Karpas-422 (cell line): ENCODE results near the gene CMAS. TPM values are rescaled to one million over a fixed set of nuclear protein-coding genes. Genes with fewer than 3 reads are reported as not detected.
"Not testable (repeated sequence)": the region's sequence is repeated elsewhere in the genome, so short reads cannot be mapped to it uniquely, and the experiment has no call there.

Experiments used
- DNase-seq: peaks from one replicate; pipeline ENCODE4 v3.0.0-alpha.2; 2015
- H2AFZ ChIP-seq: fragments of 200-600 bp; sonication (generic); 2 replicates; pipeline ENCODE4 v1.6.1; 2014; ENCODE audit warnings: antibody characterized with exemption, low read length, mixed read lengths
- H3K27ac ChIP-seq: fragments of 200-600 bp; sonication (generic); 2 replicates; pipeline ENCODE4 v1.5.1; 2014; ENCODE audit warnings: mild to moderate bottlenecking, low read length, moderate library complexity
- H3K27me3 ChIP-seq: fragments of 200-600 bp; sonication (generic); 2 replicates; pipeline ENCODE4 v1.6.1; 2014; ENCODE audit warnings: low read length, mixed read lengths
- H3K36me3 ChIP-seq: fragments of 200-600 bp; sonication (generic); 2 replicates; pipeline ENCODE4 v1.6.1; 2014; ENCODE audit warnings: low read length, mixed read lengths; ENCODE audit not compliant: insufficient read depth
- H3K4me1 ChIP-seq: fragments of 200-600 bp; sonication (generic); 2 replicates; pipeline ENCODE4 v1.6.1; 2014; ENCODE audit warnings: mild to moderate bottlenecking, low read length, mixed read lengths
- H3K4me2 ChIP-seq: fragments of 200-600 bp; sonication (generic); 2 replicates; pipeline ENCODE4 v1.6.1; 2014; ENCODE audit warnings: low read length, low read depth, mild to moderate bottlenecking; ENCODE audit not compliant: poor library complexity, severe bottlenecking
- H3K4me3 ChIP-seq: fragments of 200-600 bp; sonication (generic); 2 replicates; pipeline ENCODE4 v1.5.1; 2014; ENCODE audit warnings: mild to moderate bottlenecking, antibody characterized with exemption, low read length, mixed read lengths
- H3K79me2 ChIP-seq: fragments of 200-600 bp; sonication (generic); 2 replicates; pipeline ENCODE4 v1.6.1; 2014; ENCODE audit warnings: mild to moderate bottlenecking, low read length, mixed read lengths
- H3K9ac ChIP-seq: fragments of 200-600 bp; sonication (generic); 2 replicates; pipeline ENCODE4 v1.6.0; 2014; ENCODE audit warnings: low read length
- H3K9me2 ChIP-seq: fragments of 200-600 bp; sonication (generic), shearing (Covaris generic); replicated peaks from 2 replicates; pipeline ENCODE4 v1.6.0; 2014; ENCODE audit warnings: mild to moderate bottlenecking, low read length, moderate library complexity; ENCODE audit not compliant: insufficient read depth
- H3K9me3 ChIP-seq: fragments of 300-700, 200-600 bp; sonication (generic); 2 replicates; pipeline ENCODE4 v1.6.1; 2014; ENCODE audit warnings: low read length, mixed read lengths
- H4K20me1 ChIP-seq: fragments of 200-600 bp; sonication (generic); 2 replicates; pipeline ENCODE4 v1.6.1; 2014; ENCODE audit warnings: mild to moderate bottlenecking, antibody characterized with exemption, low read length, low read depth; ENCODE audit not compliant: insufficient read depth
- total RNA-seq: library from RNA; depleted of rRNA; stranded (reverse); fragments of >200 nt; shearing (Covaris generic); gene quantifications from 2 replicates; pipeline ENCODE4 v1.2.3, GENCODE V29; 2014; ENCODE audit warnings: low replicate concordance

CMAS gene
- total RNA-seq, 1 experiment from 2014 or later, result 34.0 TPM

GRCh38 chr12:22069851-22070250 is 23.8 kb downstream of the CMAS start:
- Histone ChIP-seq H3K4me3 (no peak overlapping the region), H3K36me3 (peaks cover 10% of the 10 kb centered on the region), H3K4me1 (no peaks in the 10 kb centered on the region), H3K79me2 (no peaks in the 10 kb centered on the region), H3K9me2 (no peaks in the 10 kb centered on the region), H4K20me1 (no peaks in the 10 kb centered on the region), H3K27me3 (no peaks in the 10 kb centered on the region), H3K27ac (no peak overlapping the region), H3K9ac (no peak overlapping the region), H3K9me3 (no peaks in the 10 kb centered on the region), H2AFZ (no peak overlapping the region), H3K4me2 (no peak overlapping the region)
- DNase-seq, result no peak

DNA sequence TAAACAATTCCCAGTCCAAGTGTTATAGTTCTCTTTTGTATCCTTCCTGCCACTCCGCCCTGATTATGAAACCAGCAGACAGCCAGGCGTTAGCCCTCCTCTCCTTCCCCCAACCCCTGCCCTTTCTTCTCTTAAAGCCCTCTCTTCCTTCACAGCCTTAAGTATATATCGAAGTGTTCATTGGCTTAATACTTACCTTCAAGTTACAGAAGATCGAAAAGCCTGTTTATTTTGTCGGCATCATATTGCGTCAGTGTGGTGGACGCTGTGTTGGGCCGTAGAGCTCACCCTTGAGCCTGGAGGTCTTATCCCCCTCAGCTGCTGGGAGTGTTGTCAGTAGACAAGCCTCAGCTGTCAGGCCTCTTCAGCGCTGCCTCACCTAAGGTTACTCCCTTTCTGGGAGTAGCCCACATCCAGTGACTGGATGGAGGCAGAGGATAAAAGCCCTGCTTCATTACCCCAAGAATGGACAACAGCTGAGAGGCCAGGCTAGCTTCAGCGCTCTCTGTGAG is 36.2 kb downstream of the CMAS start:
- H3K9me3 ChIP-seq, result no peaks in the 10 kb centered on the region
- H2AFZ ChIP-seq, result no peak overlapping the region
- no peak overlapping the region for H3K27ac ChIP-seq
- H3K9me2 ChIP-seq, result no peaks in the 10 kb centered on the region
- H4K20me1 ChIP-seq, result no peaks in the 10 kb centered on the region
- no peaks in the 10 kb centered on the region for H3K27me3 ChIP-seq
- H3K4me1 ChIP-seq, result no peaks in the 10 kb centered on the region
- no peak overlapping the region for H3K4me2 ChIP-seq
- no peak for DNase-seq
- H3K9ac ChIP-seq, result no peak overlapping the region
- no peak overlapping the region for H3K4me3 ChIP-seq
- no peaks in the 10 kb centered on the region for H3K79me2 ChIP-seq
- no peaks in the 10 kb centered on the region for H3K36me3 ChIP-seq

- Histone ChIP-seq H3K9ac (no peak overlapping the region), H3K27ac (no peak overlapping the region), H3K9me3 (no peaks in the 10 kb centered on the region), H3K27me3 (no peaks in the 10 kb centered on the region), H3K4me3 (no peak overlapping the region), H4K20me1 (no peaks in the 10 kb centered on the region), H2AFZ (no peak overlapping the region), H3K36me3 (no peaks in the 10 kb centered on the region), H3K4me2 (no peak overlapping the region), H3K79me2 (no peaks in the 10 kb centered on the region), H3K4me1 (no peaks in the 10 kb centered on the region), H3K9me2 (no peaks in the 10 kb centered on the region)
- peak; percentile 72 for DNase-seq
Observed at GRCh38 chr12:22083167-22083566, 37.1 kb downstream of the CMAS start.

DNA sequence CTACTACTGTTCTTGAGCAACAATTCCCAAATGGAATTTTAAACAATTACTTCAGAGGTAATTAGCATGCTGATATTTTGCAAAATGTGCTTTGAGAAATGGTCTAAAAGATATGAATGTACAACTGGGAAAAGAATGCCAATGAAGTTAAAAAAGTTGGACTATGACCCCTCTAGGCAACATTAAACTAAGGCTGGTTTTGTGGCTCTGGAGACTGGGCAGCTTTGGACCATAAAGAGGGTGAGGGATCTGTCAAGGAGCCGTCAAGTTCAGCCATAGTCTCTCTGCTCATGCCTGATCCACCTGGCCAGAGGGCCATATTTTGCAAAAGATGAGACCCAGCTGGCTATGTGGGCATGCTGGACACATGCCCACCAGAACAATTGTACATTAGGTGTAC is 38.8 kb downstream of the CMAS start:
- Histone ChIP-seq H3K9me2 (no peaks in the 10 kb centered on the region), H3K27me3 (no peaks in the 10 kb centered on the region), H3K9me3 (no peaks in the 10 kb centered on the region), H3K36me3 (no peaks in the 10 kb centered on the region), H3K4me2 (no peak overlapping the region), H4K20me1 (no peaks in the 10 kb centered on the region), H3K27ac (no peak overlapping the region), H3K9ac (no peak overlapping the region), H3K79me2 (no peaks in the 10 kb centered on the region), H3K4me1 (no peaks in the 10 kb centered on the region), H2AFZ (no peak overlapping the region), H3K4me3 (no peak overlapping the region)
- no peak for DNase-seq

DNA sequence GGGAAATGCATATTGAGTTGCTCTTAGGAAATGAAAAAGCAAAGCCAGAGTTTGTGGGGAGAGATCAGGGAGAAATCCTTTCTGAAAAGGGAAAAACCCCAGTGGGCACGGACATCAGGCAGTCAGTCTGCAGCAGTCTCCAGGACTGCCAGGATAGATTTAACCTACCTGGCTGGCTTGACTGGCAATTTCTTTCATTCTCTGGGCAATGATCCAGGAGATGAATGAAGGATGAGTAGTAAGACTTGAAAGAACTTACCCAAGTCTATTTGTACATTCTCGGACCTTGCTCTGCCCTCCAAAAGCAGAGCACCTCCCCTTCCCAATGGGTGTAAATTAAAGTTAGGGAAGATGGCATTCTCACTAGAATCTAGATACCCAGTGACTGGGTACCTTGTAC is 42.9 kb downstream of the CMAS start:
- no peaks in the 10 kb centered on the region for H3K36me3 ChIP-seq
- no peak overlapping the region for H3K4me3 ChIP-seq
- H3K4me2 ChIP-seq, result no peak overlapping the region
- no peaks in the 10 kb centered on the region for H3K9me3 ChIP-seq
- no peaks in the 10 kb centered on the region for H4K20me1 ChIP-seq
- H3K79me2 ChIP-seq, result no peaks in the 10 kb centered on the region
- no peaks in the 10 kb centered on the region for H3K4me1 ChIP-seq
- H3K9ac ChIP-seq, result no peak overlapping the region
- H3K9me2 ChIP-seq, result no peaks in the 10 kb centered on the region
- no peaks in the 10 kb centered on the region for H3K27me3 ChIP-seq
- no peak overlapping the region for H3K27ac ChIP-seq
- no peak for DNase-seq
- H2AFZ ChIP-seq, result no peak overlapping the region

- no peaks in the 10 kb centered on the region for H3K9me2 ChIP-seq
- no peak overlapping the region for H3K4me3 ChIP-seq
- H3K36me3 ChIP-seq, result no peaks in the 10 kb centered on the region
- H3K27ac ChIP-seq, result no peak overlapping the region
- no peaks in the 10 kb centered on the region for H3K27me3 ChIP-seq
- no peak overlapping the region for H3K9ac ChIP-seq
- DNase-seq, result no peak
- H3K4me2 ChIP-seq, result no peak overlapping the region
- no peaks in the 10 kb centered on the region for H3K79me2 ChIP-seq
- H3K4me1 ChIP-seq, result no peaks in the 10 kb centered on the region
- no peaks in the 10 kb centered on the region for H3K9me3 ChIP-seq
- H4K20me1 ChIP-seq, result no peaks in the 10 kb centered on the region
- H2AFZ ChIP-seq, result no peak overlapping the region
Observed at GRCh38 chr12:22089486-22089885, 43.5 kb downstream of the CMAS start.

GRCh38 chr12:22099062-22099461 is 53.0 kb downstream of the CMAS start:
- not testable (repeated sequence) for H3K36me3 ChIP-seq, H3K4me3 ChIP-seq, H3K79me2 ChIP-seq, H4K20me1 ChIP-seq, H3K27ac ChIP-seq, H3K4me2 ChIP-seq, H3K4me1 ChIP-seq, H3K9me3 ChIP-seq, H2AFZ ChIP-seq, H3K9me2 ChIP-seq, H3K27me3 ChIP-seq, DNase-seq, H3K9ac ChIP-seq

- Histone ChIP-seq H3K9me2 (no peaks in the 10 kb centered on the region), H4K20me1 (no peaks in the 10 kb centered on the region), H3K36me3 (no peaks in the 10 kb centered on the region), H3K4me3 (no peak overlapping the region), H2AFZ (peak overlapping the region; percentile 8; the same call in 1 of the 2 replicates), H3K9me3 (no peaks in the 10 kb centered on the region), H3K9ac (no peak overlapping the region), H3K79me2 (no peaks in the 10 kb centered on the region), H3K4me2 (no peak overlapping the region), H3K4me1 (peaks cover 3% of the 10 kb centered on the region; the same call in 1 of the 2 replicates), H3K27ac (no peak overlapping the region), H3K27me3 (no peaks in the 10 kb centered on the region)
- DNase-seq, result peak; percentile 86
Observed at GRCh38 chr12:22100958-22101748, 55.1 kb downstream of the CMAS start.
